HTERT RPE-1 (cell line): ENCODE data around the gene GNAT3.

Experiments used
- in situ Hi-C: fragments of 300-500 bp; cut with MboI; formaldehyde crosslinking; loops from 4 replicates; pipeline ENCODE4 v1.14.3; 2020; ENCODE audit warnings: low sequenced_read_pairs

GNAT3 gene

GRCh38 chr7:80428161-80429054 lies 83.5 kb downstream of the GNAT3 start:
- in situ Hi-C loops: loop anchor here (25.0 kb wide), 1 partner anchor 234 kb away; no protein-coding TSS in a partner anchor

- in situ Hi-C loops: loop anchor here (25.0 kb wide), 1 partner anchor 235 kb away; no protein-coding TSS in a partner anchor
Measured at GRCh38 chr7:80427218-80427617, 84.6 kb downstream of the GNAT3 start.

GRCh38 chr7:80420876-80421275 lies 91.0 kb downstream of the GNAT3 start:
- in situ Hi-C loops: no loop called here

GRCh38 chr7:80417211-80417793 lies 94.6 kb downstream of the GNAT3 start:
- in situ Hi-C loops: no loop called here

GRCh38 chr7:80415522-80415921 lies 96.3 kb downstream of the GNAT3 start:
- in situ Hi-C loops: no loop called here

- in situ Hi-C loops: no loop called here
Measured at GRCh38 chr7:80415114-80415513, 96.8 kb downstream of the GNAT3 start.

- in situ Hi-C loops: no loop called here
Measured at GRCh38 chr7:80414331-80414730, 97.5 kb downstream of the GNAT3 start.

GRCh38 chr7:80413383-80413945 lies 98.4 kb downstream of the GNAT3 start:
- in situ Hi-C loops: no loop called here

- in situ Hi-C loops: no loop called here
Measured at GRCh38 chr7:80412842-80413241, 99.0 kb downstream of the GNAT3 start.

GRCh38 chr7:80411621-80412020 lies 100.2 kb downstream of the GNAT3 start:
- in situ Hi-C loops: no loop called here

GRCh38 chr7:80410081-80410480 lies 101.8 kb downstream of the GNAT3 start:
- in situ Hi-C loops: no loop called here
